Activated CD8-positive, alpha-beta T cell treated with anti-CD3 and anti-CD28 coated beads, Interleukin-2, amount 10 ng/mL, durations not matched to agents 7 days and 5 days (primary cell): ENCODE measurements around the gene WARS2. TPM values are rescaled to one million over a fixed set of nuclear protein-coding genes. Genes with fewer than 3 reads are reported as not detected.

ENCODE experiments used
- ATAC-seq: fragments of 150-1000 bp; cut with Tn5 transposase; one replicate; pipeline ENCODE4 v1.10.0; 2021; ENCODE audit warnings: moderate library complexity
- CTCF ChIA-PET: fragments of 350-600 bp; sonication (Branson Sonifier 250); formaldehyde crosslinking; loops from one replicate; lab custom pipeline; 2021; ENCODE audit warnings: antibody characterized with exemption; lab: Charles Lee
- POLR2A ChIA-PET: fragments of 350-600 bp; sonication (Branson Sonifier 250); formaldehyde crosslinking; loops from one replicate; lab custom pipeline; 2021; ENCODE audit warnings: antibody characterized with exemption; lab: Charles Lee
- DNase-seq: peaks from one replicate; pipeline ENCODE4 v3.0.0-alpha.2; 2020
- H3K27ac Mint-ChIP-seq: one replicate; pipeline ENCODE4 v1.8.0; 2021; ENCODE audit warnings: mild to moderate bottlenecking, mixed read lengths
- H3K27me3 Mint-ChIP-seq: one replicate; pipeline ENCODE4 v1.8.0; 2021; ENCODE audit warnings: low read depth, mixed read lengths
- H3K36me3 Mint-ChIP-seq: one replicate; pipeline ENCODE4 v1.8.0; 2021; ENCODE audit warnings: low read depth, mixed read lengths
- H3K4me1 Mint-ChIP-seq: one replicate; pipeline ENCODE4 v1.8.0; 2021; ENCODE audit warnings: low read depth, mixed read lengths
- H3K4me3 Mint-ChIP-seq: one replicate; pipeline ENCODE4 v1.8.0; 2021; ENCODE audit warnings: mild to moderate bottlenecking, mixed read lengths
- H3K9me3 Mint-ChIP-seq: one replicate; pipeline ENCODE4 v1.8.0; 2022; ENCODE audit warnings: mixed read lengths; ENCODE audit not compliant: insufficient read depth
- total RNA-seq, 2 experiments: library from RNA; stranded (reverse); gene quantifications; one replicate each; pipeline ENCODE4 v1.2.3, GENCODE V29; 2021

Gene WARS2
- total RNA-seq, 2 experiments from 2014 or later = 13.5 to 17.7 TPM

GRCh38 chr1:118984722-118985639, 155.5 kb downstream of the WARS2 start:
- Mint-ChIP-seq H3K4me1 (peaks cover 24% of the 10 kb centered on the region), H3K36me3 (peaks cover 39% of the 10 kb centered on the region), H3K27ac (peak overlapping the region; percentile 66), H3K9me3 (peaks cover 22% of the 10 kb centered on the region), H3K4me3 (peak overlapping the region; percentile 38), H3K27me3 (peaks cover 90% of the 10 kb centered on the region)
- ChIA-PET CTCF (interaction anchor here (1.1 to 1.5 kb wide), 4 partner anchors 10 to 23 kb away, joined by 3 to 4 read pairs (median 4); no protein-coding TSS in a partner anchor), POLR2A (interaction anchor here (1.0 kb wide), 1 partner anchor 23 kb away, joined by 4 read pairs; no protein-coding TSS in a partner anchor)
- DNase-seq (no peak), ATAC-seq (no peak)

GRCh38 chr1:118984086-118984721, 156.2 kb downstream of the WARS2 start:
- POLR2A ChIA-PET = no interaction called here
- ATAC-seq = no peak
- Mint-ChIP-seq H3K36me3 (peaks cover 43% of the 10 kb centered on the region), H3K27me3 (peaks cover 89% of the 10 kb centered on the region), H3K27ac (peak overlapping the region; percentile 39), H3K4me3 (peak overlapping the region; percentile 38), H3K9me3 (peaks cover 22% of the 10 kb centered on the region), H3K4me1 (peaks cover 20% of the 10 kb centered on the region)
- CTCF ChIA-PET = interaction anchor here (1.1 kb wide), 1 partner anchor 21 kb away, joined by 4 read pairs; no protein-coding TSS in a partner anchor
- no peak for DNase-seq

- ChIA-PET CTCF (no interaction called here), POLR2A (no interaction called here)
- Mint-ChIP-seq H3K36me3 (peaks cover 42% of the 10 kb centered on the region), H3K27ac (peak overlapping the region; percentile 37), H3K4me1 (peaks cover 19% of the 10 kb centered on the region), H3K4me3 (peak overlapping the region; percentile 5), H3K9me3 (peaks cover 22% of the 10 kb centered on the region), H3K27me3 (peaks cover 87% of the 10 kb centered on the region)
- ATAC-seq (no peak), DNase-seq (no peak)
Measured at GRCh38 chr1:118983558-118984041, 156.9 kb downstream of the WARS2 start.

- CTCF ChIA-PET = no interaction called here
- peaks cover 19% of the 10 kb centered on the region for H3K4me1 Mint-ChIP-seq
Measured at GRCh38 chr1:118982821-118983557, 157.5 kb downstream of the WARS2 start.

GRCh38 chr1:118982266-118982665, 158.2 kb downstream of the WARS2 start:
- ChIA-PET CTCF (no interaction called here), POLR2A (no interaction called here)
- H3K4me3 Mint-ChIP-seq = no peak overlapping the region
- H3K36me3 Mint-ChIP-seq = peaks cover 42% of the 10 kb centered on the region
- H3K27me3 Mint-ChIP-seq = peaks cover 82% of the 10 kb centered on the region
- no peak for ATAC-seq
- peaks cover 19% of the 10 kb centered on the region for H3K4me1 Mint-ChIP-seq
- DNase-seq = no peak
- H3K9me3 Mint-ChIP-seq = peaks cover 22% of the 10 kb centered on the region
- H3K27ac Mint-ChIP-seq = no peak overlapping the region

More at GRCh38 chr1:118982821-118983557, 157.5 kb downstream of the WARS2 start:
- Mint-ChIP-seq H3K27ac (no peak overlapping the region), H3K4me3 (no peak overlapping the region), H3K9me3 (peaks cover 22% of the 10 kb centered on the region), H3K27me3 (peaks cover 83% of the 10 kb centered on the region), H3K36me3 (peaks cover 42% of the 10 kb centered on the region)
- DNase-seq (no peak), ATAC-seq (no peak)
- POLR2A ChIA-PET = no interaction called here

- H3K36me3 Mint-ChIP-seq = peaks cover 37% of the 10 kb centered on the region
- POLR2A ChIA-PET = interaction anchor here (0.7 kb wide), 1 partner anchor 18 kb away, joined by 3 read pairs; no protein-coding TSS in a partner anchor
- H3K9me3 Mint-ChIP-seq = peaks cover 15% of the 10 kb centered on the region
Measured at GRCh38 chr1:118981436-118981835, 159.0 kb downstream of the WARS2 start.

More at GRCh38 chr1:118981436-118981835, 159.0 kb downstream of the WARS2 start:
- no peak for DNase-seq
- CTCF ChIA-PET = no interaction called here
- Mint-ChIP-seq H3K27me3 (peaks cover 74% of the 10 kb centered on the region), H3K4me1 (peaks cover 11% of the 10 kb centered on the region), H3K4me3 (no peak overlapping the region), H3K27ac (no peak overlapping the region)
- ATAC-seq = no peak

Other genes starting within 250 kb of the WARS2 start
- gene TBX15, start 152.3 kb downstream of the WARS2 start, total RNA-seq = not detected
- gene HAO2, start 228.1 kb upstream of the WARS2 start, total RNA-seq = not detected